NCI-H1417 (cell line): ENCODE data around the gene PTCD2.

Experiments
- DNase-seq, 3 experiments: peaks; one replicate each; lab custom pipeline; 2025; lab: John Stamatoyannopoulos, UW

PTCD2 gene

DNA sequence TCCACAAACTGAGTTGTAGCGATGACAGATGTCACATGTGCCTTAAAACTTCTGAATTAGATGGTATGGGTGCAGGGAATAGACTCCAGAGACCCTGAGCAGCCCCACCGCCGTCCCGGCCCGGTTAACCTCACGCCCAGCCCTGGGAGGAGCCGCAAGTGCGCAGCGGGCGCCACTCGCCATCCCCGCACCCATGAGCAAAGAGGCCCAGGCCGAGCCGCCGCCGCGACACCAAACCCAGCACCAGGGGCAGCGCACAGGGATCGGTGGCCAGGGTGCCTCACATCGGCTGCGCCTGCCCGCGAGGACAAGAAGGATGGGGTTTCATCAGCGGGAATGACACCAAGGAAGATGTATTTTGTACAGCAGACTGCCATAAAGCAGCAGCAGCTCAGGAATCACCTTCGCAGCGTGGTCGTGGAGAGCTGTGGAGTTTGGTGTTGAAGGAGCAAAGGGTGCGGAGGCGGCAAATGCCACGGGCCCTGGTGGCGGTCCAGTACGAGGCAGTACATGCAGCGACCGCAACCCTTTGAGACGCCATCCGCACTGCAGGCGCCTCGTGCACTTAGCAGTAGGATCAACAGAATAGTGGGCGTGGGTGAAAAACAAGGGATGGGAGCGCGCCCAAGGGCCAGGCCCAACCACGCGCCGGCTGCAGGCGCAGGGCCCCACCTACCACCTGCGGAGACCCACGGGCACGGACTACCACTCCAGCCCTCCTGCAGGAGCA lies 97.3 kb downstream of the PTCD2 start:
- DNase-seq: no peak
